Activated CD4-positive, alpha-beta T cell treated with anti-CD3 and anti-CD28 coated beads for 36 hours (primary cell): ENCODE results near the gene KIAA1217. TPM values are rescaled to one million over a fixed set of nuclear protein-coding genes. Genes with fewer than 3 reads are reported as not detected.

Experiments
- ATAC-seq: fragments of 200-7000 bp; cut with Tn5 transposase; one replicate; pipeline ENCODE4 v1.10.0; 2021; ENCODE audit warnings: mild to moderate bottlenecking, moderate library complexity
- CTCF ChIA-PET: fragments of 350-600 bp; sonication (Branson Sonifier 250); formaldehyde crosslinking; loops from one replicate; lab custom pipeline; 2021; ENCODE audit warnings: antibody characterized with exemption; lab: Charles Lee
- POLR2A ChIA-PET: fragments of 350-600 bp; sonication (Branson Sonifier 250); formaldehyde crosslinking; loops from one replicate; lab custom pipeline; 2021; ENCODE audit warnings: antibody characterized with exemption, inconsistent platforms; lab: Charles Lee
- DNase-seq: peaks from one replicate; pipeline ENCODE4 v3.0.0-alpha.2; 2020
- H3K27ac Mint-ChIP-seq: one replicate; pipeline ENCODE4 v1.8.0; 2021; ENCODE audit warnings: mixed read lengths
- H3K27me3 Mint-ChIP-seq: one replicate; pipeline ENCODE4 v1.8.0; 2021; ENCODE audit warnings: mixed read lengths
- H3K36me3 Mint-ChIP-seq: one replicate; pipeline ENCODE4 v1.8.0; 2021; ENCODE audit warnings: low read depth, mixed read lengths
- H3K4me1 Mint-ChIP-seq: one replicate; pipeline ENCODE4 v1.8.0; 2021; ENCODE audit warnings: mixed read lengths
- H3K4me3 Mint-ChIP-seq: one replicate; pipeline ENCODE4 v1.8.0; 2021; ENCODE audit warnings: mild to moderate bottlenecking, moderate library complexity, mixed read lengths
- H3K9me3 Mint-ChIP-seq: one replicate; pipeline ENCODE4 v1.8.0; 2021; ENCODE audit warnings: low read depth, mixed read lengths
- intact Hi-C, 2 experiments: fragments of 100-400 bp; cut with DNase I in 1 of 2; cut with micrococcal nuclease in 1 of 2; formaldehyde crosslinking; loops; one replicate each; pipeline versions ENCODE4 v1.14.2 to v1.15.1; 2022 to 2024; cut with DNase I, micrococcal nuclease
- total RNA-seq, 2 experiments: library from RNA; stranded (reverse); gene quantifications; one replicate each; pipeline ENCODE4 v1.2.3, GENCODE V29; 2021

The KIAA1217 gene
- total RNA-seq, 2 experiments from 2014 or later: 0.53 to 0.60 TPM

GRCh38 chr10:24418532-24418931 lies 209.6 kb downstream of the KIAA1217 start:
- intact Hi-C loops: no loop called here
- no peak for DNase-seq
- Mint-ChIP-seq H3K27ac (no peak overlapping the region), H3K4me3 (no peak overlapping the region), H3K4me1 (no peaks in the 10 kb centered on the region), H3K9me3 (no peaks in the 10 kb centered on the region), H3K36me3 (no peaks in the 10 kb centered on the region), H3K27me3 (peaks cover 12% of the 10 kb centered on the region)
- no peak for ATAC-seq
- ChIA-PET CTCF (interaction anchor here (2.1 kb wide), 1 partner anchor 101 kb away, joined by 6 read pairs; no protein-coding TSS in a partner anchor), POLR2A (interaction anchor here (0.5 kb wide), 1 partner anchor 75 kb away, joined by 3 read pairs; no protein-coding TSS in a partner anchor)

GRCh38 chr10:24419066-24419465 lies 210.1 kb downstream of the KIAA1217 start:
- H3K27me3 Mint-ChIP-seq: peaks cover 12% of the 10 kb centered on the region
- H3K27ac Mint-ChIP-seq: no peak overlapping the region
- H3K36me3 Mint-ChIP-seq: no peaks in the 10 kb centered on the region
- POLR2A ChIA-PET: interaction anchor here (0.5 kb wide), 1 partner anchor 75 kb away, joined by 3 read pairs; no protein-coding TSS in a partner anchor
- no peak overlapping the region for H3K4me3 Mint-ChIP-seq
- no peak for ATAC-seq
- intact Hi-C loops: no loop called here
- no peaks in the 10 kb centered on the region for H3K4me1 Mint-ChIP-seq
- H3K9me3 Mint-ChIP-seq: no peaks in the 10 kb centered on the region
- CTCF ChIA-PET: no interaction called here
- DNase-seq: no peak

- no peaks in the 10 kb centered on the region for H3K4me1 Mint-ChIP-seq
- intact Hi-C loops: no loop called here
- no peaks in the 10 kb centered on the region for H3K9me3 Mint-ChIP-seq
- H3K27ac Mint-ChIP-seq: no peak overlapping the region
- DNase-seq: no peak
- no peaks in the 10 kb centered on the region for H3K36me3 Mint-ChIP-seq
- H3K4me3 Mint-ChIP-seq: no peak overlapping the region
- ChIA-PET POLR2A (no interaction called here), CTCF (no interaction called here)
- peaks cover 2% of the 10 kb centered on the region for H3K27me3 Mint-ChIP-seq
- no peak for ATAC-seq
Measured at GRCh38 chr10:24425151-24425550, 216.2 kb downstream of the KIAA1217 start.

- CTCF ChIA-PET: no interaction called here
- POLR2A ChIA-PET: no interaction called here
- no peak overlapping the region for H3K4me3 Mint-ChIP-seq
- peaks cover 2% of the 10 kb centered on the region for H3K27me3 Mint-ChIP-seq
- no peak for ATAC-seq
- DNase-seq: no peak
- H3K4me1 Mint-ChIP-seq: no peaks in the 10 kb centered on the region
- intact Hi-C loops: no loop called here
- H3K36me3 Mint-ChIP-seq: no peaks in the 10 kb centered on the region
- H3K9me3 Mint-ChIP-seq: no peaks in the 10 kb centered on the region
- H3K27ac Mint-ChIP-seq: no peak overlapping the region
Measured at GRCh38 chr10:24427678-24428409, 218.9 kb downstream of the KIAA1217 start.

DNA sequence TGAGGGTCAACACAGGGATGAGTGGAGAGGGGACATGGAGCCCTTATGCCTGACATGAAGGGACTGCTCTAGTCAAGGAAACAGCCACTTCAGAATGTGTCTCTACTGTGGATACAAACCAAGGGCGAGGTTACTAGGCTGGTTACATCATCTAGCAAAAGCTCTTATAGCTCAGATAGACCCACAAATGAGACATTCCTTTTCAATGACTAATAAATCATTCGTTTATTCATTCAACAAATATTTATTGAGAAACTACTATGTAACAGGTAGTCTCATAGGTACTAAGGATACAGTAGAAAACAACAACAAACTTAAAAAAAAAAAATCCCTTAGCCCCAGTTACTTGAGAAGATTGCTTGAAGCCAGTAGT lies 219.5 kb downstream of the KIAA1217 start:
- H3K27me3 Mint-ChIP-seq: peaks cover 2% of the 10 kb centered on the region
- CTCF ChIA-PET: no interaction called here
- no peaks in the 10 kb centered on the region for H3K4me1 Mint-ChIP-seq
- POLR2A ChIA-PET: no interaction called here
- ATAC-seq: no peak
- DNase-seq: no peak
- no peaks in the 10 kb centered on the region for H3K9me3 Mint-ChIP-seq
- H3K36me3 Mint-ChIP-seq: no peaks in the 10 kb centered on the region
- no peak overlapping the region for H3K4me3 Mint-ChIP-seq
- intact Hi-C loops: no loop called here
- no peak overlapping the region for H3K27ac Mint-ChIP-seq

DNA sequence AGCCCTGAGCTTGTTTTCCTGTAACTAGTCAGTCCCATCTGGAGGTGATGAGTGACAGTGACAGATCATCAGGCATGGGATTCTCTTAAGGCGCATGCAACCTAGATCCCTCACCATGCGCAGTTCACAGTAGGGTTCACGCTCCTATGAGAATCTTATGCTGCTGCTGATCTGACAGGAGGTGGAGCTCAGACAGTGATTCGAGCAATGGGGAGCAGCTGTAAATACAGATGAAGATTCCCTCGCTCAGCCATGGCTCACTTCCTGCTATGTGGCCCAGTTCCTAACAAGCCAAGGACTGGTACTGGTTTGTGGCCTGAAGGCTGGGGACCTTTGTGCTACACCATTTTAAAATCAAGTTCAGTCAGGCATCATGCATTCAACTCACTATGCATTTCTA lies 221.7 kb downstream of the KIAA1217 start:
- DNase-seq (no peak), ATAC-seq (no peak)
- no peak overlapping the region for H3K27ac Mint-ChIP-seq
- intact Hi-C loops: no loop called here
- H3K9me3 Mint-ChIP-seq: no peaks in the 10 kb centered on the region
- H3K27me3 Mint-ChIP-seq: peaks cover 4% of the 10 kb centered on the region
- no peak overlapping the region for H3K4me3 Mint-ChIP-seq
- CTCF ChIA-PET: no interaction called here
- H3K4me1 Mint-ChIP-seq: no peaks in the 10 kb centered on the region
- no peaks in the 10 kb centered on the region for H3K36me3 Mint-ChIP-seq
- POLR2A ChIA-PET: no interaction called here

GRCh38 chr10:24432478-24433416 lies 223.8 kb downstream of the KIAA1217 start:
- ChIA-PET CTCF (interaction anchor here (0.6 kb wide), 1 partner anchor 400 kb away, joined by 4 read pairs; no protein-coding TSS in a partner anchor), POLR2A (no interaction called here)
- ATAC-seq: no peak
- intact Hi-C loops: no loop called here
- Mint-ChIP-seq H3K4me1 (no peaks in the 10 kb centered on the region), H3K27ac (no peak overlapping the region), H3K36me3 (no peaks in the 10 kb centered on the region), H3K4me3 (no peak overlapping the region), H3K9me3 (no peaks in the 10 kb centered on the region), H3K27me3 (peaks cover 4% of the 10 kb centered on the region)
- no peak for DNase-seq

- Mint-ChIP-seq H3K4me3 (no peak overlapping the region), H3K27me3 (peaks cover 4% of the 10 kb centered on the region), H3K4me1 (no peaks in the 10 kb centered on the region), H3K9me3 (no peaks in the 10 kb centered on the region), H3K36me3 (no peaks in the 10 kb centered on the region), H3K27ac (no peak overlapping the region)
- POLR2A ChIA-PET: no interaction called here
- intact Hi-C loops: no loop called here
- DNase-seq: no peak
- CTCF ChIA-PET: no interaction called here
- ATAC-seq: no peak
Measured at GRCh38 chr10:24433705-24434104, 224.8 kb downstream of the KIAA1217 start.

DNA sequence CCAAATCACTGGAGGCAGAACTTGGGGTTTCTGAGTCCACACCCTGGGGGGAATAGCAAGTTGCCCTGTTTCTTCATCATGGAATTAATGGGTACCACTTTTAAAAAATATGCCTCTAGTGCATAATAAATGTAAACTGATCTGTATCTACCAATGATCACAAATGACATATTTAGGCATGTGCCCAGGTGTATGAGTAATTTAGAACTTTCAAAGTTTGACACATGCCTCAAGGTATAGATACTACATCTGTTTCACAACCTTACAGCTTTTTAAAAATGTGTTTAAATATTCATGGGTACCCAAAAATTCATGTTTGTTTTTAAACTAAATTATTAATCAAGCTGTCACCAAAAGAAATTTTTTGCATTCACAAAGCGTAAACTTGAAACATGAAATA lies 226.0 kb downstream of the KIAA1217 start:
- no peaks in the 10 kb centered on the region for H3K9me3 Mint-ChIP-seq
- POLR2A ChIA-PET: interaction anchor here (0.7 kb wide), 1 partner anchor 1098 kb away, joined by 4 read pairs; no protein-coding TSS in a partner anchor
- DNase-seq (no peak), ATAC-seq (no peak)
- H3K27ac Mint-ChIP-seq: no peak overlapping the region
- no peak overlapping the region for H3K4me3 Mint-ChIP-seq
- CTCF ChIA-PET: no interaction called here
- intact Hi-C loops: no loop called here
- no peaks in the 10 kb centered on the region for H3K4me1 Mint-ChIP-seq
- peaks cover 5% of the 10 kb centered on the region for H3K27me3 Mint-ChIP-seq
- no peaks in the 10 kb centered on the region for H3K36me3 Mint-ChIP-seq

DNA sequence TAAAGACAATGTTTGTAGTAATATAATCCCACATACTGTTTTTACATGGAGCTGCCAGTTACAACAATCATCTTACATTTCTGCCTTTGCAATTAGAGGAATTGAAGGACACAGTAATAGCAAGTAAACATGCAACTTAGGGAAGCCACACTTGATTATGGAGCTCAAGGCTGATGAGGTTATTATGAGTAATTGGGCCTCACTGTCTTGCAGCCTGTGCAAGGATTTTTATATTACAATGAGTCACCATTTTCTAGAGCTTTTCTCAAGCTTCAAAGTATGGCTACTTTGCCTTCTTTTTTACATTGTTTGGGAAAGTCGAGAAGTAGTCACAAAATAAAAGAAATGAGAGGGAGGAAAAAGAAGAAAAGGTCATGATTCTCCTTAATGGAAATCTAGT lies 226.4 kb downstream of the KIAA1217 start:
- H3K27ac Mint-ChIP-seq: no peak overlapping the region
- intact Hi-C loops: no loop called here
- H3K4me1 Mint-ChIP-seq: no peaks in the 10 kb centered on the region
- H3K27me3 Mint-ChIP-seq: peaks cover 8% of the 10 kb centered on the region
- POLR2A ChIA-PET: interaction anchor here (0.7 kb wide), 1 partner anchor 1098 kb away, joined by 4 read pairs; no protein-coding TSS in a partner anchor
- CTCF ChIA-PET: no interaction called here
- no peak for DNase-seq
- no peak overlapping the region for H3K4me3 Mint-ChIP-seq
- no peak for ATAC-seq
- no peaks in the 10 kb centered on the region for H3K9me3 Mint-ChIP-seq
- H3K36me3 Mint-ChIP-seq: no peaks in the 10 kb centered on the region

- Mint-ChIP-seq H3K36me3 (no peaks in the 10 kb centered on the region), H3K27me3 (peaks cover 7% of the 10 kb centered on the region), H3K9me3 (no peaks in the 10 kb centered on the region), H3K27ac (no peak overlapping the region), H3K4me1 (no peaks in the 10 kb centered on the region), H3K4me3 (no peak overlapping the region)
- CTCF ChIA-PET: interaction anchor here (0.6 kb wide), 1 partner anchor 553 kb away, joined by 4 read pairs; no protein-coding TSS in a partner anchor
- intact Hi-C loops: no loop called here
- no peak for ATAC-seq
- POLR2A ChIA-PET: no interaction called here
- DNase-seq: no peak
Measured at GRCh38 chr10:24437302-24437701, 228.4 kb downstream of the KIAA1217 start.
